Activated T-helper 2 cell treated with anti-CD3 and anti-CD28 coated beads, Interferon-gamma antibody, Interleukin-2, Interleukin-4, amounts not matched to agents 10 μg/mL and 5 μg/mL and 100 μg/mL, durations not matched to agents 14 hours and 24 hours and 36 hours (primary cell): Measurements from ENCODE around the gene CCBE1. TPM values are rescaled to one million over a fixed set of nuclear protein-coding genes. Genes with fewer than 3 reads are reported as not detected.

ENCODE experiments used
- DNase-seq: peaks from one replicate; pipeline ENCODE4 v3.0.0; 2021; ENCODE audit warnings: low spot score
- H3K27ac Mint-ChIP-seq: one replicate; pipeline ENCODE4 v1.8.0; 2021; ENCODE audit warnings: mixed read lengths
- H3K27me3 Mint-ChIP-seq: one replicate; pipeline ENCODE4 v1.8.0; 2021; ENCODE audit warnings: low read depth, mixed read lengths
- H3K36me3 Mint-ChIP-seq: one replicate; pipeline ENCODE4 v1.8.0; 2021; ENCODE audit warnings: low read depth, mixed read lengths
- H3K4me1 Mint-ChIP-seq: one replicate; pipeline ENCODE4 v1.8.0; 2021; ENCODE audit warnings: low read depth, mixed read lengths
- H3K4me3 Mint-ChIP-seq: one replicate; pipeline ENCODE4 v1.8.0; 2021; ENCODE audit warnings: low read depth, mild to moderate bottlenecking, moderate library complexity, mixed read lengths
- H3K9me3 Mint-ChIP-seq: one replicate; pipeline ENCODE4 v1.8.0; 2021; ENCODE audit warnings: mixed read lengths
- intact Hi-C: fragments of 100-400 bp; cut with micrococcal nuclease; formaldehyde crosslinking; loops from one replicate; pipeline ENCODE4 v1.15.1; 2023
- total RNA-seq: library from RNA; stranded (reverse); gene quantifications from 2 replicates; pipeline ENCODE4 v1.2.3, GENCODE V29; 2022

The CCBE1 gene
- total RNA-seq, 1 donor from 2014 or later: not detected

DNA sequence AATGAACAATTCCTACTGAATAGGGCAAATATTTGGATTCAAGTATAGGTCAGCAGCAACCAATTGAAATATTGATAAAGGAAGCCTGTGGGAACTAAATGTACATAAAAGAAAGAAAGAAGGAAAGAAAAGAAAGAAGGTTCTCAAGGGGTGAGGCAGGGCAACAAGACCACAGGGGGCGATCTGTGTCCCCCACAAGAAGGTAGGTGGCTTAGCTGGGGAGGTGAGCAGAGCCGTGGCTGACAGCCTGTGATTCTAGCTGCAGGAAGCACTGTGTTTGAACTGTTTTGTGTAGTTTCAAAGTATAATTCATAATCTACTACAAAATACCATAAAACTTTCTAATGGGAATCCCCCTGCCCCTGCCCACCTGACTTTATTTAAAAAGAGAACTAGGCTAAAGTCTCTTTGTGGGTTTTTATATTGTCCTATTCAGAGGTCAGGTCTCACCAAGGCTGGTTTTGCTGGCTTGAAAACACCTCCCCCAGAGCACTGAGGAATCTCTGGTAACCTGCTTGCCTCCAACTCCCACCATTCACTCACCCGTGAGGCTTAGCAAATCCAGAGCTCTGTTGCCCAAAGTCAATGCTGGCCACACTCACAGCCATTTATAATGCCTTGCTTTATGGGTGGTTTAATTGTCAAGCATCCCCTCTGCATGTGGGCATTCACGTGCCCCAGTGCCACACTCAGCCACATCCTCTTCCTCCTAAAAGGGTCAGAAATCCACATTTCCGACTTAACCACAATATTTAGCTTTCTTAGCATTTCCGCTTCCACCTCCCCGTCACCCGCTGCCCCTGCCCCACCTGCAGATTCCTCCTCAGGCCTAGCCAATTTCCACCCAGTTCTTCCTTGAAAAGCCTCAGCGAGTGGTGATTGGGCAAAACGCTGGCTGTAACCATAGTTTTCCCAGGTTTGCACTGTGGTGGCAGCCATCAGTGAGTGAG lies 301.7 kb downstream of the CCBE1 start:
- intact Hi-C loops: no loop called here
- no peak overlapping the region for H3K27ac Mint-ChIP-seq
- no peaks in the 10 kb centered on the region for H3K9me3 Mint-ChIP-seq
- H3K4me3 Mint-ChIP-seq: no peak overlapping the region
- DNase-seq: no peak
- H3K4me1 Mint-ChIP-seq: peaks cover 5% of the 10 kb centered on the region
- H3K27me3 Mint-ChIP-seq: peaks cover 27% of the 10 kb centered on the region
- no peaks in the 10 kb centered on the region for H3K36me3 Mint-ChIP-seq

DNA sequence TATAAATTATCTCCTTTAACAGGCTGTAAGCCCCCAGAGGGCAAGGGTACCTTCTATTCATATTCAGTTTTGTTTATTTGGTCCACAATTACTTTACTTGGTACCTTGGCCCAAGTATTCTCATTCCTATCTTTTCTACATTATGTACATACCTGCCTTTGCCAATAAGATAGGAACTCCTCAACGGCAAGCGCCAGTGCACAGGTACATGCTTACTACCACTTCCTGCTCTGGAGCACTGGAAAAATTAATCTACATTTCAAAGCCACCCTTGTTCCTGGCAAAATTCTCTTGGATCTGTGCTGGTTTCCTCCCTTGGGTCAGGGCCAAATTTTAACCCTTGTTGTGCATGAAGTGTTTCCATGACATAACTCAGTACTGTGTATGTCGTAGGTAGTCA lies 303.8 kb downstream of the CCBE1 start:
- Mint-ChIP-seq H3K9me3 (no peaks in the 10 kb centered on the region), H3K4me3 (no peak overlapping the region), H3K27me3 (peaks cover 31% of the 10 kb centered on the region), H3K4me1 (peaks cover 5% of the 10 kb centered on the region), H3K27ac (no peak overlapping the region), H3K36me3 (no peaks in the 10 kb centered on the region)
- intact Hi-C loops: no loop called here
- DNase-seq: no peak

DNA sequence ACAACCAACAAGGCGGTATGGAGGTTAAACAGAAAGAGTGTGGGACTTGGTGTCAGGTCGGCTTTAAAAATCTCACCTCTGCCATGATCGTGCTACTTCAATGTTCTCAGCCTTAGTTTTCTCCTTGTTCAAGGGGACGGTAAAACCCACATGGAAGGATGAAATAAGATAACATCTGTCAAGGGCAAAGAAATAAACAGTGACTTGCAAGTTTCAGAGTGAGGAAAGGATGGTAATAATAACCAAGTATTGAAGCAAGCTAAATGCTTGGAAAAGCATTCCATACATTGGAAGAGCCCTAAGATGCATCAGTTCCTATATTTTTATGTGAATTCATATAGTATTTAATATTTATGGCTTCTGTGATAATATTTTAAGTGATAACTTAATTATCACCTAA lies 308.4 kb downstream of the CCBE1 start:
- intact Hi-C loops: no loop called here
- DNase-seq: no peak
- H3K4me3 Mint-ChIP-seq: no peak overlapping the region

DNA sequence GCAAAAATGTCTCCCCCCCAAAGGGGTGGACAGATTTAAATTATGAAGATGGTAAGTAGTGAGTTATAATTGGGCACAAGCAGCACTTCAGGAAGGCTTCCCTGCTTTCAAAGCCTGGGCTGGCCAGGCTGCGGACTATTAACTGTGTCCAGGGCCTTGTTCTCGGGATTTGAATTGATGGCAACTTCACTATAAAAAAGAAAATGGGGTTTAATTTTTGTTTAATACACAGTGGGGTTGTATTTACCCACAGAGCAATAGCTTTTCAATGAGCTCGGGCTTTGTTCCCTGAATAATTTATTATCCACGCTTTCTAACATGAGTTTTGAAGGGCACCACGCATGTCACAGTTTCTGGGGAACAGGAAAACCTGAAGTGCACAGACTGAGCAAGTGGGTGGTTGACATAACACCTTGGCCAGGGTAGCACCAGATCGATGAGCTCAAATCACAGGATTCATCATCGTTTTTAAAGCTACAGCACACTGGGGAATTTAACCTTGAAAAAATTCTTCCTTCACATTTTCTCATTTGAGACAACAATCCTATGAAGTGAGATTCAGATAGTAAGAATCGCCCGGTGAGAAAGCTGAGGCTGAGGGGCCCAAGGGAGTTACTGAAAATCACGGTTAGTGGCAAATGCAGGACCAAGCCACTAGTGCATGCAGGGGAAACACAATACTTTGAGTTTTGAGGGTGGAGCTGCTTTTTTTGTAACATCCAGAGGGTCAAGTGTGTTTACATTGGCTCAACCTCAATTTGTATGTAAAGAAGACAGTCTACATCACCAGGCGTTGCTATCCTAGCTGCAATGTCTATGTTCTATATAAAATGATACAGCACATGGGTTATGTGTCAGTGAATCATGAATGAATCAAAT lies 309.3 kb downstream of the CCBE1 start:
- H3K27ac Mint-ChIP-seq: no peak overlapping the region
- no peak overlapping the region for H3K4me3 Mint-ChIP-seq

More for the DNA sequence above, 308.4 kb downstream of the CCBE1 start:
- H3K4me1 Mint-ChIP-seq: no peaks in the 10 kb centered on the region
- H3K36me3 Mint-ChIP-seq: no peaks in the 10 kb centered on the region
- H3K9me3 Mint-ChIP-seq: no peaks in the 10 kb centered on the region
- H3K27ac Mint-ChIP-seq: no peak overlapping the region
- peaks cover 10% of the 10 kb centered on the region for H3K27me3 Mint-ChIP-seq

DNA sequence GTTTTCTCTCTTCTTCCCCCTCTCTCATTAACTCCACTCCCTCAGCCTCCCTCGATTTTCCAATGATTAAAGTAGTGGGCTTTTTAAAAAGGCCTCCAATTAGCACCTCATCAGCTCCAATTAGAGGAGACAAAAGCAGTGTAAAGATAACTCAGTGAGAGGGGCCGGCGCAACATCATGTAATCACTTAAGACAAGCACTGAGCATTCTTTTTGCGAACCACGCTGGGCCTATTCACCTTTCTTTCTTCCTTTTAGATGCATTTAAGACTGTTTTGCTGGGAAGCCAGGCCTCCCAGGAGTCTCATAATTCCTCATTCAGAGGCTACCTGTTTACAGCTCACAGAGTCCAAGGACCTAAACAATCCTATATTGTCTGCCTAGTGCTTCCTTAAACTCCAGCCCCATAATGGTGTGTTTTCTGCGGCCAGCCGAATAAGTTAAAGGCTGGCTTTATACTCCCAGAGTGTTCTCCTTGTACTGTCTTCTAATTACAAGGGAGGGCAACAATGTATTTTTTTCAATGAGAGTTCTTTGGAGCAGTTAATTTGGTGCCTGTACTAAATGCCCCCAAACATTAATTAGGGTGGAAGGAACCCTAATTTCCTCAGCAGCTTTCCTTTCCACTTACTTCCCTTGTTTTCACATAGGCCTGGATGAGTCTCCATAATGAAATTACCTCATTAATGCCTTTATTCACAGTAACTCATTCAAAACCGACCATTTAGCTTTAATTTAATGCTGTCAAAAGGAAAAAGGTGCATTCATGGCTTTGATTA lies 310.1 kb downstream of the CCBE1 start:
- peaks cover 6% of the 10 kb centered on the region for H3K27me3 Mint-ChIP-seq
- H3K4me3 Mint-ChIP-seq: no peak overlapping the region
- DNase-seq: no peak
- H3K36me3 Mint-ChIP-seq: no peaks in the 10 kb centered on the region
- intact Hi-C loops: no loop called here
- H3K9me3 Mint-ChIP-seq: no peaks in the 10 kb centered on the region
- H3K4me1 Mint-ChIP-seq: no peaks in the 10 kb centered on the region
- no peak overlapping the region for H3K27ac Mint-ChIP-seq

More for the DNA sequence above, 309.3 kb downstream of the CCBE1 start:
- Mint-ChIP-seq H3K9me3 (no peaks in the 10 kb centered on the region), H3K36me3 (no peaks in the 10 kb centered on the region), H3K4me1 (no peaks in the 10 kb centered on the region), H3K27me3 (peaks cover 8% of the 10 kb centered on the region)
- no peak for DNase-seq
- intact Hi-C loops: no loop called here

DNA sequence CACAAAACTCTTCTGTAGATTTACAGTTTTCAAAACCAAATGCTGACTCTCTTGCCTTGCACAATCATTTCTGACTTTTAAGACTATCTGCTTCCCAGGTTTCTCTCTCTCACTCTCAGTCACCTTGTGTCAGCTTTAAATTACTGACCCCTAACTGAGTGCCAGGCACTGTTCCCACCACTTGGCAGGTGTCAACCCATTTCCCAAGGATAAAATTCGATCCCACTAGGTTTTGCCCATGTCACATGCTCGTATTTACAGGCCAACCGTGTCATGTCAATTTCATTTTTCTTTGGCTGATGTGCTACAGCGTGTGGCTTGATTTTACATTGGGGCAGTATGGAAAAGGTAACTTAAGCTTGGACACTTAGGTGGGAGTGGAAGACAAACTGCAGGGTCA lies 312.0 kb downstream of the CCBE1 start:
- H3K27ac Mint-ChIP-seq: no peak overlapping the region
- no peaks in the 10 kb centered on the region for H3K36me3 Mint-ChIP-seq
- intact Hi-C loops: no loop called here
- no peaks in the 10 kb centered on the region for H3K4me1 Mint-ChIP-seq
- no peaks in the 10 kb centered on the region for H3K9me3 Mint-ChIP-seq
- H3K4me3 Mint-ChIP-seq: no peak overlapping the region
- no peak for DNase-seq
- peaks cover 6% of the 10 kb centered on the region for H3K27me3 Mint-ChIP-seq

DNA sequence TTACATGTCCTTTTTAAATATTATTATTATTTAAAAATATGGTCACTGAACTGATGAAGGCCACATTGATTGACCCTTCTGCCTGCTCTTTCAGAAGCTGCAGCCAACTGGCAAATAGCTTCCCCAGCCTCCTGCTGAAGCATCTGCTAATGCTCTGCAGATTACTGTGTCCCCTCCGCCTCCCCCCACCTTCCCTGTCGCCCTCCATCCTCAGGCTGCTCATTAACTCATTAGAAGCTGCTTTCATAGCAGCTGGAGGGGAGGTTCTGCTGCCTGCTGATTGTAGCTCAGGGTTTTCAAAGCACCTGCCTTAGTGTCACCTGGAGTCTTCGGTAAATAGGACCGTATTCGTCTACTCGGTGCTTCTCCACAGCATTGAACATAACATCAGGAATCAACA lies 313.4 kb downstream of the CCBE1 start:
- no peak overlapping the region for H3K27ac Mint-ChIP-seq
- H3K27me3 Mint-ChIP-seq: peaks cover 10% of the 10 kb centered on the region
- no peak for DNase-seq
- H3K4me3 Mint-ChIP-seq: no peak overlapping the region
- no peaks in the 10 kb centered on the region for H3K4me1 Mint-ChIP-seq
- H3K36me3 Mint-ChIP-seq: no peaks in the 10 kb centered on the region
- intact Hi-C loops: no loop called here
- no peaks in the 10 kb centered on the region for H3K9me3 Mint-ChIP-seq

DNA sequence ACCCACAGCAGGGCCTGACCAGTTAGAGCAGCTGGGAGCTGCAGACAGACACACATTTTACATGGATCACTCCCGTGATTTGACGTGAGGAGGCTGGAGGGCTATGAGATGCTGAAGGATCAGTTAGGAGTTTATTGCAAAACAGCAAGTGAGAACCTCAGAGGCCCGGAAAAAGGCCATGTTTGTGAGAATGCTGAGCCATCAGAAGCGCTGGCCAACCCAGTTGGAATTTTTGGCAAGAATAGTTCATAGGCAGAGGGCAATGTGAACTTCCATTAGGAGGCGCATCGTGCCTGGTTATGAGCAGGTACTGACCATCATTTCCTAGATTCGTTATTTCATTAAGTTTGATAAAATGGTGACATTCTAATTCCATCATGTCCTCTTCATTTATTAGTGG lies 314.8 kb downstream of the CCBE1 start:
- H3K4me1 Mint-ChIP-seq: peaks cover 8% of the 10 kb centered on the region
- DNase-seq: no peak
- peaks cover 10% of the 10 kb centered on the region for H3K27me3 Mint-ChIP-seq
- H3K36me3 Mint-ChIP-seq: no peaks in the 10 kb centered on the region
- no peak overlapping the region for H3K27ac Mint-ChIP-seq
- no peaks in the 10 kb centered on the region for H3K9me3 Mint-ChIP-seq
- intact Hi-C loops: no loop called here
- H3K4me3 Mint-ChIP-seq: no peak overlapping the region

DNA sequence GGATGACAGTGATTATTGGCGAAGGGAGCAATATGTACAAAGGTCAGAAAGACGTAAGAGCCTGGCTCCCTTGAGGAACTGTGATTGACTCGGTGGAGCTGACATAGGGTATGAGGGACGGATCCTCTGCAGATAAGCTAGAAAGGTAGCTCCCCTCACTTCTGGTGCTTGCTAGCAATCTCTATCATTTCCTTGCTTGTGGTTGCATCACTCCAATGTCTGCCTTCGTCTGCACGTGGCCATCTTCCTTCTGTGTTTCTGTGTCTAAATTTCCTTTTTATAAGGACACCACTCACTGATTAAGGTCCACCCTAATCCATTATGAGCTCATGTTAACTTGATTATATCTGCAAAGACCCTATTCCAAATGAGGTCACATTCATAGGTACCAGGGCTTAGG lies 315.3 kb downstream of the CCBE1 start:
- DNase-seq: no peak
- Mint-ChIP-seq H3K4me1 (peaks cover 9% of the 10 kb centered on the region), H3K9me3 (no peaks in the 10 kb centered on the region), H3K27me3 (peaks cover 10% of the 10 kb centered on the region), H3K36me3 (no peaks in the 10 kb centered on the region), H3K27ac (no peak overlapping the region), H3K4me3 (no peak overlapping the region)
- intact Hi-C loops: no loop called here

Other genes with a start within 250 kb of the CCBE1 start
- gene PMAIP1, start 202.6 kb upstream of the CCBE1 start, total RNA-seq: 41.8 and 42.0 TPM in 2 replicates